GM06990 (cell line): Measurements from ENCODE around the gene SLC2A1.

ENCODE experiments used
- DNase-seq: peaks from one replicate; pipeline ENCODE4 v3.0.0-alpha.2; 2011; ENCODE audit not compliant: insufficient read length; ENCODE audit errors: extremely low read depth
- H3K27me3 ChIP-seq: replicated peaks from 2 replicates; pipeline ENCODE4 v1.6.0; 2011; ENCODE audit warnings: low read length; ENCODE audit not compliant: control insufficient read depth, insufficient read depth
- H3K36me3 ChIP-seq: 2 replicates; pipeline ENCODE4 v1.5.1; 2011; ENCODE audit warnings: low read length; ENCODE audit not compliant: control insufficient read depth, insufficient read depth
- H3K4me3 ChIP-seq: replicated peaks from 2 replicates; pipeline ENCODE4 v1.5.1; 2011; ENCODE audit warnings: low read depth, mild to moderate bottlenecking, control low read depth, low read length
- TF ChIP-seq, protein P1 (sequence below): IDR thresholded peaks from 2 replicates; pipeline ENCODE4 v1.5.1; 2011; ENCODE audit warnings: low read length, control low read depth, mild to moderate bottlenecking, inconsistent platforms; ENCODE audit not compliant: insufficient read depth, poor library complexity, severe bottlenecking

The SLC2A1 gene

GRCh38 chr1:42993502-42994136, 35.0 kb upstream of the SLC2A1 start:
- Histone ChIP-seq H3K4me3 (no peak overlapping the region), H3K36me3 (no peaks in the 10 kb centered on the region), H3K27me3 (no peaks in the 10 kb centered on the region)
- TF ChIP-seq, protein P1, sequence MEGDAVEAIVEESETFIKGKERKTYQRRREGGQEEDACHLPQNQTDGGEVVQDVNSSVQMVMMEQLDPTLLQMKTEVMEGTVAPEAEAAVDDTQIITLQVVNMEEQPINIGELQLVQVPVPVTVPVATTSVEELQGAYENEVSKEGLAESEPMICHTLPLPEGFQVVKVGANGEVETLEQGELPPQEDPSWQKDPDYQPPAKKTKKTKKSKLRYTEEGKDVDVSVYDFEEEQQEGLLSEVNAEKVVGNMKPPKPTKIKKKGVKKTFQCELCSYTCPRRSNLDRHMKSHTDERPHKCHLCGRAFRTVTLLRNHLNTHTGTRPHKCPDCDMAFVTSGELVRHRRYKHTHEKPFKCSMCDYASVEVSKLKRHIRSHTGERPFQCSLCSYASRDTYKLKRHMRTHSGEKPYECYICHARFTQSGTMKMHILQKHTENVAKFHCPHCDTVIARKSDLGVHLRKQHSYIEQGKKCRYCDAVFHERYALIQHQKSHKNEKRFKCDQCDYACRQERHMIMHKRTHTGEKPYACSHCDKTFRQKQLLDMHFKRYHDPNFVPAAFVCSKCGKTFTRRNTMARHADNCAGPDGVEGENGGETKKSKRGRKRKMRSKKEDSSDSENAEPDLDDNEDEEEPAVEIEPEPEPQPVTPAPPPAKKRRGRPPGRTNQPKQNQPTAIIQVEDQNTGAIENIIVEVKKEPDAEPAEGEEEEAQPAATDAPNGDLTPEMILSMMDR, result no peak
- DNase-seq, result no peak

- TF ChIP-seq, protein P1, result no peak
- no peak for DNase-seq
- H3K36me3 ChIP-seq, result no peaks in the 10 kb centered on the region
Observed at GRCh38 chr1:42992054-42992571, 33.4 kb upstream of the SLC2A1 start.

GRCh38 chr1:42990757-42991346, 32.2 kb upstream of the SLC2A1 start:
- TF ChIP-seq, protein P1, result no peak
- no peaks in the 10 kb centered on the region for H3K36me3 ChIP-seq
- no peak for DNase-seq
- no peak overlapping the region for H3K4me3 ChIP-seq
- H3K27me3 ChIP-seq, result no peaks in the 10 kb centered on the region

More at GRCh38 chr1:42992054-42992571, 33.4 kb upstream of the SLC2A1 start:
- Histone ChIP-seq H3K27me3 (no peaks in the 10 kb centered on the region), H3K4me3 (no peak overlapping the region)

- Histone ChIP-seq H3K27me3 (no peaks in the 10 kb centered on the region), H3K36me3 (no peaks in the 10 kb centered on the region), H3K4me3 (no peak overlapping the region)
- TF ChIP-seq, protein P1, result no peak
- DNase-seq, result no peak
Observed at GRCh38 chr1:42983693-42984092, 25.0 kb upstream of the SLC2A1 start.

DNA sequence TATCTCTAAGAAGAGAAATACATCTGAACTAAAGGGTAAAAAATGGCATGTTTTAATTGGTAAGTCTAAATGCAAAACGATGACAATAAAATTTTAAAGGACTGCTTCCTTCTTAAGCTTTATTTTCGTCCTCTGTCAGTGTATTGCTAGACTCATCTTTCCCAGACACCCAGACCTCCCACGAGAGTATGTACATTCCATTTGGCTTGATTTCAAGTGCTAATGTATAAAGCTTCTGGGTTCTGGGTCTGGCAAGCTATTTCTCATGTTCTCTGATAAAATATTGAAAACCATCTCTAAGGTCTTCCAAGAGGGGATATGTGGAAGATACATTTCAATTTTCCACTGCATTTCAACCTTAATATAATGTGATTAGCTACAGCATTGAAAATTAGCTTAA, 24.6 kb upstream of the SLC2A1 start:
- Histone ChIP-seq H3K27me3 (no peaks in the 10 kb centered on the region), H3K36me3 (no peaks in the 10 kb centered on the region), H3K4me3 (no peak overlapping the region)
- no peak for DNase-seq
- TF ChIP-seq, protein P1, result no peak
